BE2C (cell line): ENCODE results near the gene CPNE8.

Source experiments
- DNase-seq: peaks from one replicate; pipeline ENCODE4 v3.0.0-alpha.2; 2020
- H3K27me3 ChIP-seq: fragments of 250-450 bp; sonication (Bioruptor Pico); 2 replicates; pipeline ENCODE4 v1.5.1; 2020; ENCODE audit warnings: mild to moderate bottlenecking
- H3K36me3 ChIP-seq: fragments of 250-450 bp; sonication (Bioruptor Pico); 2 replicates; pipeline ENCODE4 v1.5.1; 2020; ENCODE audit warnings: mild to moderate bottlenecking
- H3K4me1 ChIP-seq: fragments of 250-450 bp; sonication (Bioruptor Pico); 2 replicates; pipeline ENCODE4 v1.5.1; 2020
- H3K4me3 ChIP-seq: 2 replicates; pipeline ENCODE4 v1.5.1; 2011; ENCODE audit warnings: low read depth, low read length
- H3K9me3 ChIP-seq: fragments of 250-450 bp; sonication (Bioruptor Pico); 2 replicates; pipeline ENCODE4 v1.5.1; 2020
- TF ChIP-seq, protein P1 (sequence below): IDR thresholded peaks from 2 replicates; pipeline ENCODE4 v1.5.1; 2012; ENCODE audit warnings: mild to moderate bottlenecking, low read depth, low read length

CPNE8 gene

DNA sequence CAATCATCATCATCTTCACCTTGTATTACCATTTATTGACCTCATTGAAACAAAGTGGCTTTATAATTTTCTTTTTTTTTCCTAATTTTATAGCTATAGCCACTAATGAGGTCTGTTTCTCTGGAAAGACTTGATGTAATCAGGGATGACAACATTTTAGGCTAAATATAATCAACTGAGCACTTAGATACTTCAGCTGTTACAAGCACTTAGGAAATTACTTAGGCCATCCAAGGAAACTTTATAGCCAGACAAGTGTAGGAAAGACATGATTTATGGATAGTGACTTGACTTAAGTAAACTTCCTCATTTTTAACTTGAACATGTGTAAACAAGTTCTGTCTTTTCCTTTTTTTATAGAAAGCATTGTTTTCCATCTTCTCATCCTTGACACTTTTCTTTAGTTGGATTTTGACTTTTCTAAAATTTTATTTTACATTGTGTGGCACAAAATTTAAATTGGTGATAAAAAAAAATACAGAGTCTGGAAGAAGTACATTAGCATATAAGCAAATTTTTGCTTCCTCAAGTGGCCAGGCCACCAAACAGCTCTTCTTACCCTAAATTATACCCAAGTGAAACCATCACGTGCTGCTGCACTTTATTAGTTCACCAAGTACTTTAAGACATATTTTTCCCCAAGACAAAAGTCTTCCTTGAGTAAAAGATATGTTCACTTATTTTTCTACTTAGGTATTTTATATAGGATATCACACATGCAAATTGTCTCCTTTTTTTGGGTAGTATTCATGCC lies 15.1 kb downstream of the CPNE8 start:
- peaks cover 38% of the 10 kb centered on the region for H3K4me1 ChIP-seq
- no peak for DNase-seq
- TF ChIP-seq, protein P1, sequence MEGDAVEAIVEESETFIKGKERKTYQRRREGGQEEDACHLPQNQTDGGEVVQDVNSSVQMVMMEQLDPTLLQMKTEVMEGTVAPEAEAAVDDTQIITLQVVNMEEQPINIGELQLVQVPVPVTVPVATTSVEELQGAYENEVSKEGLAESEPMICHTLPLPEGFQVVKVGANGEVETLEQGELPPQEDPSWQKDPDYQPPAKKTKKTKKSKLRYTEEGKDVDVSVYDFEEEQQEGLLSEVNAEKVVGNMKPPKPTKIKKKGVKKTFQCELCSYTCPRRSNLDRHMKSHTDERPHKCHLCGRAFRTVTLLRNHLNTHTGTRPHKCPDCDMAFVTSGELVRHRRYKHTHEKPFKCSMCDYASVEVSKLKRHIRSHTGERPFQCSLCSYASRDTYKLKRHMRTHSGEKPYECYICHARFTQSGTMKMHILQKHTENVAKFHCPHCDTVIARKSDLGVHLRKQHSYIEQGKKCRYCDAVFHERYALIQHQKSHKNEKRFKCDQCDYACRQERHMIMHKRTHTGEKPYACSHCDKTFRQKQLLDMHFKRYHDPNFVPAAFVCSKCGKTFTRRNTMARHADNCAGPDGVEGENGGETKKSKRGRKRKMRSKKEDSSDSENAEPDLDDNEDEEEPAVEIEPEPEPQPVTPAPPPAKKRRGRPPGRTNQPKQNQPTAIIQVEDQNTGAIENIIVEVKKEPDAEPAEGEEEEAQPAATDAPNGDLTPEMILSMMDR, result no peak
- H3K4me3 ChIP-seq, result no peak overlapping the region
- H3K36me3 ChIP-seq, result peaks cover 12% of the 10 kb centered on the region
- no peaks in the 10 kb centered on the region for H3K27me3 ChIP-seq
- H3K9me3 ChIP-seq, result no peaks in the 10 kb centered on the region

DNA sequence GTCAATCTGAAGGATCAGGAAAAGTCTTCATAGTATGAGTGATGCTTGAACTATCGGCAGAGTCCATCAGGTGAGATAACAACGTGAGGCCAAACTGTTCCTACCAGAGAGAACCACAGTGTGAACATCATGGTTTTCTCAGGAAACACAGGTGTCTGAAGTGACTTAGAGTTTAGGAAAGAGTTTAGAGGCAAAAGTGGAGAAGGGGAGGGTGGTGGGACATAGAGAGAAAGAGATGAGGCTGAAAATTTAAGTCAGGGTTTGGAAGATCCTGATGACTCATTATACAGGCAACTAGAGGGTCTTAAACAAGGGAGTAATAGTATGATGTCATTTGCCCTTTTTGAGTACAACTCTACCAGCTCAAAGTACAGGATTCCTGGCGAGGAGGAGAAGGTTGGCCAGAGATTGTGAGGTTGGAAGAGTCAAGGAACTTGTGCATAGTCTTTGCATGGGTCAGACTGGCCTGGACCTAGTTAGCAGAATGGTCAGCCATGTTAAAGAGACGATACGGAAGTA lies 16.0 kb downstream of the CPNE8 start:
- Histone ChIP-seq H3K4me1 (peaks cover 33% of the 10 kb centered on the region), H3K36me3 (peaks cover 12% of the 10 kb centered on the region), H3K9me3 (no peaks in the 10 kb centered on the region), H3K27me3 (no peaks in the 10 kb centered on the region), H3K4me3 (no peak overlapping the region)
- no peak for DNase-seq
- TF ChIP-seq, protein P1, result no peak

DNA sequence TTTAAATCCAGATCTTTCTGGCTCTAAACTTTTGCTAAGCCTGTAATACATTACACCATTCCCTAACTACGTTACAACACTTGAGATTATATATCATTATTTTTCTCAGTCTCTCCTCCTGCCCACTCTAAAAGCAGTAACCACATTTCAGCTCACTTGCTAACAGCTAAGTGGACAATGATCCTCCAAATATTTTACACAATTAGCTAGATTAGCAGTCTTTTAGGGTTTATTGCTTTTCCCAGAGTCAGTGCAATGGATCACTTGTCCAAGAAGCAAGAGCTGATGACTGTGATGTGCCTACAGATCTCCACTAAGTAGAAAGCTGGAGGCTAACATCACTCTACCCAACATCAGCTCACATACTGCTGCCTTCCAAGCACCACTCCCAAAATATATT lies 17.6 kb downstream of the CPNE8 start:
- TF ChIP-seq, protein P1, result no peak
- Histone ChIP-seq H3K4me3 (no peak overlapping the region), H3K36me3 (peaks cover 12% of the 10 kb centered on the region), H3K4me1 (peaks cover 33% of the 10 kb centered on the region), H3K27me3 (no peaks in the 10 kb centered on the region), H3K9me3 (no peaks in the 10 kb centered on the region)
- no peak for DNase-seq

DNA sequence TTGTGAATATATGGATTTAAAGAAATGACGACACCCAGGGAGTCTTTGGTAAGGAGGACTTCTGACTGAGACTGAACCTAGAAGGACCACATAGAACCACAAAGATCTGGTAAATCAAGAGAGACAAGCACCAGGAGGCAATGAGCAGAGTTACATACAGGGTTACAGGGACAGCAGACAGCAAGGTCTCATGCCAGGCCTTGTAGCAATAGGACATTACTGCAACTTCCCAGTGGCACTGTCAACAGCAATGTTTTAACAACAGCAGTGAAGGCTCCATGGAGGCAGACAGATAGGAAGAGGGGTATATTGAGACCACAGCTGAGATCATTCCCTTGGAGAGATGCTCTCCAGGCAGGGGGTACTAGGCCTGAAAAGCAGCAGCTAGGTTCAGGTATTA lies 18.5 kb downstream of the CPNE8 start:
- TF ChIP-seq, protein P1, result no peak
- DNase-seq, result no peak
- Histone ChIP-seq H3K4me3 (no peak overlapping the region), H3K36me3 (peaks cover 15% of the 10 kb centered on the region), H3K27me3 (no peaks in the 10 kb centered on the region), H3K4me1 (peaks cover 33% of the 10 kb centered on the region), H3K9me3 (no peaks in the 10 kb centered on the region)

DNA sequence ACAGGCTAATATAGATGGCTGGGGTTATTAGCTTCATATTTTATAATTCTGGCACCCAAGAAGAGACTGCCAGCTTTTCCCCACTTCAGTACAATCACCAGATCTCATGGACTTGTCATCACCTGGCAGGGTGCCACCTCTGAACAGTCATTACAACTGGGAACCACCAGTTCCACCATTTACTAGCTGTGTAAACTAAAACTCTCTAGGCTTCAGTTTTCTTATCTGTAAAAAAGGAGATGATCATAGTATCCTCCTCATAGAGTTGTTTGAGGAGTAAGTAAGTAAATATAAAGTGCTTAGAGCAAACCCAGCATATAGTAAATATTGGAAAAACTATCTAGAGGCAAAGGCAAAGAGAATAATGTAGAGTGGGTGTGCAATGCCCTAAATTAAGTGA lies 19.3 kb downstream of the CPNE8 start:
- TF ChIP-seq, protein P1, result no peak
- peak; percentile 74 for DNase-seq
- no peaks in the 10 kb centered on the region for H3K9me3 ChIP-seq
- H3K4me3 ChIP-seq, result no peak overlapping the region
- peaks cover 15% of the 10 kb centered on the region for H3K36me3 ChIP-seq
- H3K4me1 ChIP-seq, result peaks cover 33% of the 10 kb centered on the region
- no peaks in the 10 kb centered on the region for H3K27me3 ChIP-seq

DNA sequence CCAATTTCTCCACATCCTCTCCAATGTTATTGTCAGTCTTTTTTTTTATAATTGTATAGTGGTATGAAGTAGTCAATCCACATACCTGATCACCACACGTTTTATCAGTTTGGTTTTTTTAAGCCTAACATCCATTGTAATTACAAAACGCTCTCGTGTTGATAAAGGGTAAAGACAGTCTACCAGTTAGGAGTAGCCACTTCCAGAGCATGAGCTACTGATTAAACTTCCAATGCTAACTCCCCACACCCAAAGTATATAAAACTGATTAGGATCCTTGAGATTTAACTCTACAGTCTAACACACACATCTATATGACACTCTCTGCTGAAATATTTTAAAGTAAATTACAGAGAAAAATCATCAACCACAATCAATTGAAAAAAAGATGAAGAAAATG lies 20.7 kb downstream of the CPNE8 start:
- TF ChIP-seq, protein P1, result no peak
- DNase-seq, result no peak

More for the DNA sequence above, 20.7 kb downstream of the CPNE8 start:
- H3K36me3 ChIP-seq, result peaks cover 15% of the 10 kb centered on the region
- peaks cover 30% of the 10 kb centered on the region for H3K4me1 ChIP-seq
- no peaks in the 10 kb centered on the region for H3K27me3 ChIP-seq
- no peaks in the 10 kb centered on the region for H3K9me3 ChIP-seq
- no peak overlapping the region for H3K4me3 ChIP-seq
